Natural killer cell treated with Interleukin-12 subunit alpha and Interleukin-12 subunit beta and Interleukin-15 and Interleukin-18, amount 100 ng/mL, for 72 hours (primary cell): ENCODE data around the gene CHD3. TPM values are rescaled to one million over a fixed set of nuclear protein-coding genes. Genes with fewer than 3 reads are reported as not detected.

Source experiments
- ATAC-seq, 2 donors: fragments of 150-1000 bp; cut with Tn5 transposase in 1 of 2; sonication (Bioruptor Pico), chemical (Tn5 transposase) in 1 of 2; 2 replicates each; pipeline ENCODE4 v1.10.0; 2021
- DNase-seq: peaks from one replicate; pipeline ENCODE4 v3.0.0; 2022; ENCODE audit warnings: low spot score
- H3K27ac Mint-ChIP-seq, 2 donors: 1 replicate in 1 of 2; 2 replicates in 1 of 2; pipeline ENCODE4 v1.8.0; 2022; ENCODE audit warnings: mixed read lengths in 2 of 2, mild to moderate bottlenecking in 1 of 2, moderate library complexity in 1 of 2
- H3K27me3 Mint-ChIP-seq, 2 donors: 1 replicate in 1 of 2; 2 replicates in 1 of 2; pipeline ENCODE4 v1.8.0; 2022; ENCODE audit warnings: mixed read lengths in 2 of 2
- H3K36me3 Mint-ChIP-seq: one replicate; pipeline ENCODE4 v1.8.0; 2022; ENCODE audit warnings: mixed read lengths
- H3K4me1 Mint-ChIP-seq, 2 donors: 1 replicate in 1 of 2; 2 replicates in 1 of 2; pipeline ENCODE4 v1.8.0; 2022; ENCODE audit warnings: low read depth in 2 of 2, mixed read lengths in 2 of 2, mild to moderate bottlenecking in 1 of 2
- H3K4me3 Mint-ChIP-seq: one replicate; pipeline ENCODE4 v1.8.0; 2022; ENCODE audit warnings: mixed read lengths
- H3K9me3 Mint-ChIP-seq: 2 replicates; pipeline ENCODE4 v1.8.0; 2022; ENCODE audit warnings: mixed read lengths
- total RNA-seq, 2 donors: library from RNA; stranded (reverse); gene quantifications; one replicate each; pipeline ENCODE4 v1.2.3, GENCODE V29; 2022

CHD3 gene
- total RNA-seq, 2 donors from 2014 or later: 106 to 192 TPM

GRCh38 chr17:7912927-7913524 is 24.4 kb downstream of the CHD3 start:
- DNase-seq: no peak
- no peaks in the 10 kb centered on the region for H3K27me3 Mint-ChIP-seq
- H3K27ac Mint-ChIP-seq: peak overlapping the region; percentile 35 to 47
- peaks cover 23 to 24% of the 10 kb centered on the region in 2 donors for H3K4me1 Mint-ChIP-seq
- peak overlapping the region; percentile 48 for H3K4me3 Mint-ChIP-seq
- H3K36me3 Mint-ChIP-seq: peaks cover 22% of the 10 kb centered on the region
- no peaks in the 10 kb centered on the region for H3K9me3 Mint-ChIP-seq
- peak in 1 of 2 donors; percentile 34 for ATAC-seq

- Mint-ChIP-seq H3K36me3 (peaks cover 10% of the 10 kb centered on the region), H3K27ac (peak overlapping the region; percentile 66 to 85), H3K9me3 (no peaks in the 10 kb centered on the region), H3K4me3 (peak overlapping the region; percentile 92), H3K4me1 (peaks cover 23 to 24% of the 10 kb centered on the region in 2 donors), H3K27me3 (no peaks in the 10 kb centered on the region)
- DNase-seq (no peak), ATAC-seq (no peak)
These were observed 26.6 kb downstream of the CHD3 start for GRCh38 chr17:7915179-7915610.

GRCh38 chr17:7915611-7916384 is 27.2 kb downstream of the CHD3 start, which contains the start of gene RNF227:
TSS of gene RNF227 (minus strand) at chr17:7916289. CDS start at chr17:7916195, 94 bp downstream.
- H3K4me3 Mint-ChIP-seq: peak within 1 kb of the TSS; percentile 92
- DNase-seq: peak; percentile 93
- H3K27me3 Mint-ChIP-seq: no peaks in the 10 kb centered on the region
- peak within 1 kb of the TSS; percentile 66 to 88 for H3K27ac Mint-ChIP-seq
- H3K4me1 Mint-ChIP-seq: peaks cover 21 to 23% of the 10 kb centered on the region in 2 donors
- ATAC-seq: peak; percentile 89 to 94
- peaks cover 4% of the 10 kb centered on the region for H3K36me3 Mint-ChIP-seq
- H3K9me3 Mint-ChIP-seq: no peaks in the 10 kb centered on the region

GRCh38 chr17:7916385-7916682 is 27.7 kb downstream of the CHD3 start:
- Mint-ChIP-seq H3K27me3 (no peaks in the 10 kb centered on the region), H3K9me3 (no peaks in the 10 kb centered on the region), H3K4me3 (peak overlapping the region; percentile 74), H3K36me3 (no peaks in the 10 kb centered on the region), H3K4me1 (peaks cover 21 to 23% of the 10 kb centered on the region in 2 donors), H3K27ac (peak overlapping the region; percentile 66 to 88)
- ATAC-seq: no peak
- no peak for DNase-seq

GRCh38 chr17:7916808-7917207 is 28.2 kb downstream of the CHD3 start:
- H3K9me3 Mint-ChIP-seq: no peaks in the 10 kb centered on the region
- no peak for ATAC-seq
- peak overlapping the region; percentile 66 to 88 for H3K27ac Mint-ChIP-seq
- peak overlapping the region; percentile 74 for H3K4me3 Mint-ChIP-seq
- no peaks in the 10 kb centered on the region for H3K36me3 Mint-ChIP-seq
- peaks cover 21 to 23% of the 10 kb centered on the region in 2 donors for H3K4me1 Mint-ChIP-seq
- no peaks in the 10 kb centered on the region for H3K27me3 Mint-ChIP-seq
- DNase-seq: no peak

- Mint-ChIP-seq H3K36me3 (no peaks in the 10 kb centered on the region), H3K9me3 (no peaks in the 10 kb centered on the region), H3K4me1 (peaks cover 6 to 9% of the 10 kb centered on the region in 2 donors), H3K27ac (peak overlapping the region; percentile 76 to 88), H3K27me3 (no peaks in the 10 kb centered on the region), H3K4me3 (peak overlapping the region; percentile 90)
- ATAC-seq (peak in 1 of 2 donors; percentile 21), DNase-seq (no peak)
These were observed 33.8 kb downstream of the CHD3 start for GRCh38 chr17:7922269-7922844.

- ATAC-seq (peak; percentile 92 to 93), DNase-seq (peak; percentile 89)
- peak overlapping the region; percentile 90 for H3K4me3 Mint-ChIP-seq
- H3K27me3 Mint-ChIP-seq: no peaks in the 10 kb centered on the region
- H3K4me1 Mint-ChIP-seq: peaks cover 6 to 12% of the 10 kb centered on the region in 2 donors
- no peaks in the 10 kb centered on the region for H3K36me3 Mint-ChIP-seq
- H3K27ac Mint-ChIP-seq: peak overlapping the region; percentile 76 to 88
- no peaks in the 10 kb centered on the region for H3K9me3 Mint-ChIP-seq
These were observed 34.4 kb downstream of the CHD3 start for GRCh38 chr17:7922845-7923628.

- Mint-ChIP-seq H3K27me3 (no peaks in the 10 kb centered on the region), H3K27ac (no peak overlapping the region), H3K4me3 (peak overlapping the region; percentile 2), H3K36me3 (no peaks in the 10 kb centered on the region), H3K4me1 (peaks cover 26 to 27% of the 10 kb centered on the region in 2 donors), H3K9me3 (no peaks in the 10 kb centered on the region)
- ATAC-seq (no peak), DNase-seq (no peak)
These were observed 39.0 kb downstream of the CHD3 start for GRCh38 chr17:7927596-7927995.

- no peak for DNase-seq
- no peaks in the 10 kb centered on the region for H3K9me3 Mint-ChIP-seq
- peak within 1 kb of the TSS; percentile 96 for H3K4me3 Mint-ChIP-seq
- peaks cover 34 to 42% of the 10 kb centered on the region in 2 donors for H3K4me1 Mint-ChIP-seq
- ATAC-seq: no peak
- no peaks in the 10 kb centered on the region for H3K27me3 Mint-ChIP-seq
- H3K36me3 Mint-ChIP-seq: no peaks in the 10 kb centered on the region
- H3K27ac Mint-ChIP-seq: peak within 1 kb of the TSS in 1 of 2 donors; percentile 83
These were observed 40.8 kb downstream of the CHD3 start, which contains the start of gene KCNAB3 for GRCh38 chr17:7929158-7930023. TSS of gene KCNAB3 (minus strand) at chr17:7929856. CDS start at chr17:7929435, 421 bp downstream.

- no peaks in the 10 kb centered on the region for H3K27me3 Mint-ChIP-seq
- H3K4me1 Mint-ChIP-seq: peaks cover 40 to 48% of the 10 kb centered on the region in 2 donors
- H3K36me3 Mint-ChIP-seq: peaks cover 4% of the 10 kb centered on the region
- peak overlapping the region; percentile 83 to 86 for H3K27ac Mint-ChIP-seq
- ATAC-seq (no peak), DNase-seq (no peak)
- peak overlapping the region; percentile 96 for H3K4me3 Mint-ChIP-seq
- no peaks in the 10 kb centered on the region for H3K9me3 Mint-ChIP-seq
These were observed 42.4 kb downstream of the CHD3 start for GRCh38 chr17:7930841-7931631.

- Mint-ChIP-seq H3K36me3 (peaks cover 6% of the 10 kb centered on the region), H3K9me3 (no peaks in the 10 kb centered on the region), H3K27me3 (no peaks in the 10 kb centered on the region), H3K4me1 (peaks cover 42 to 48% of the 10 kb centered on the region in 2 donors), H3K4me3 (peak within 1 kb of the TSS; percentile 96), H3K27ac (peak within 1 kb of the TSS; percentile 83 to 86)
- peak; percentile 99 for ATAC-seq
- peak; percentile 100 for DNase-seq
These were observed 43.3 kb downstream of the CHD3 start, which contains the start of the genes CNTROB and TRAPPC1 for GRCh38 chr17:7931709-7932482. TSS of gene CNTROB (plus strand) at chr17:7932206. CDS start at chr17:7933080, 874 bp downstream. TSS of gene TRAPPC1 (minus strand) at chr17:7931946. CDS start at chr17:7931829, 117 bp downstream.
